IMR-90 (cell line): ENCODE data around the gene ZNF827. TPM values are rescaled to one million over a fixed set of nuclear protein-coding genes. Genes with fewer than 3 reads are reported as not detected.

Source experiments
- ATAC-seq: fragments of 200-7000 bp; cut with Tn5 transposase; 2 replicates; pipeline ENCODE4 v1.9.1; 2020; ENCODE audit warnings: low read depth, mild to moderate bottlenecking, moderate library complexity
- BruUV-seq: library from RNA; stranded (reverse); fragments of 400-500 nt; replicated peaks from 2 replicates; lab custom pipeline; 2021; lab: Mats Ljungman, UMichigan
- CTCF ChIA-PET: fragments of 300-600 bp; formaldehyde crosslinking; extraction: SDS; loops from one replicate; lab custom pipeline; 2021; ENCODE audit warnings: antibody characterized with exemption; lab: Yijun Ruan, JAX
- POLR2A ChIA-PET: fragments of 300-600 bp; sonication (Branson Sonifier 250); formaldehyde crosslinking; loops from one replicate; lab custom pipeline; 2022; ENCODE audit warnings: antibody characterized with exemption; ENCODE audit not compliant: unreplicated experiment; lab: Charles Lee
- DNase-seq: peaks from one replicate; pipeline ENCODE4 v3.0.0; 2013
- H2AFZ ChIP-seq: replicated peaks from 2 replicates; pipeline ENCODE3; 2013; ENCODE audit warnings: low read length, mild to moderate bottlenecking; ENCODE audit not compliant: poor library complexity
- H2AK5ac ChIP-seq: 2 replicates; pipeline ENCODE4 v1.6.1; 2013; ENCODE audit warnings: low read depth, low read length, inconsistent platforms
- H2AK9ac ChIP-seq: replicated peaks from 2 replicates; pipeline ENCODE3; 2013; ENCODE audit warnings: mild to moderate bottlenecking, low read depth, low read length, moderate library complexity; ENCODE audit not compliant: poor library complexity
- H2BK120ac ChIP-seq: 2 replicates; pipeline ENCODE4 v1.6.1; 2013; ENCODE audit warnings: low read depth, low read length, inconsistent platforms
- H2BK15ac ChIP-seq: 3 replicates; pipeline ENCODE4 v1.6.1; 2013; ENCODE audit warnings: low read depth, low read length, inconsistent platforms
- H2BK20ac ChIP-seq: 2 replicates; pipeline ENCODE4 v1.6.1; 2013; ENCODE audit warnings: low read depth, mild to moderate bottlenecking, inconsistent platforms, low read length, moderate library complexity
- H2BK5ac ChIP-seq: 2 replicates; pipeline ENCODE4 v1.6.1; 2013; ENCODE audit warnings: mild to moderate bottlenecking, low read depth, low read length, inconsistent platforms; ENCODE audit not compliant: poor library complexity, severe bottlenecking
- H3K14ac ChIP-seq: replicated peaks from 2 replicates; pipeline ENCODE4 v1.6.1; 2013; ENCODE audit warnings: low read depth, low read length, inconsistent platforms
- H3K18ac ChIP-seq: 2 replicates; pipeline ENCODE4 v1.6.1; 2013; ENCODE audit warnings: low read depth, low read length, control low read depth
- H3K23ac ChIP-seq: 2 replicates; pipeline ENCODE4 v1.6.1; 2013; ENCODE audit warnings: low read depth, low read length, inconsistent platforms
- H3K27ac ChIP-seq: 2 replicates; pipeline ENCODE4 v1.5.1; 2013; ENCODE audit warnings: mild to moderate bottlenecking, control low read depth, low read length; ENCODE audit not compliant: insufficient read depth
- H3K27me3 ChIP-seq: 2 replicates; pipeline ENCODE4 v1.6.1; 2013; ENCODE audit warnings: low read length; ENCODE audit not compliant: control insufficient read depth, insufficient read depth
- H3K36me3 ChIP-seq: 2 replicates; pipeline ENCODE4 v1.6.1; 2013; ENCODE audit warnings: low read length, mixed read lengths; ENCODE audit not compliant: control insufficient read depth, insufficient read depth
- H3K4ac ChIP-seq: 2 replicates; pipeline ENCODE4 v1.6.1; 2013; ENCODE audit warnings: low read depth, low read length, inconsistent platforms
- H3K4me1 ChIP-seq: 2 replicates; pipeline ENCODE4 v1.6.1; 2013; ENCODE audit warnings: low read length, mixed read lengths; ENCODE audit not compliant: control insufficient read depth, insufficient read depth
- H3K4me2 ChIP-seq: 2 replicates; pipeline ENCODE4 v1.6.1; 2013; ENCODE audit warnings: low read depth, mild to moderate bottlenecking, control low read depth, low read length, moderate library complexity
- H3K4me3 ChIP-seq: 2 replicates; pipeline ENCODE4 v1.5.1; 2013; ENCODE audit warnings: low read depth, mild to moderate bottlenecking, control low read depth, low read length, moderate library complexity; ENCODE audit not compliant: insufficient read depth
- H3K56ac ChIP-seq: 2 replicates; pipeline ENCODE4 v1.6.1; 2013; ENCODE audit warnings: low read length, inconsistent platforms; ENCODE audit not compliant: insufficient read depth; ENCODE audit errors: extremely low read depth
- H3K79me1 ChIP-seq, 2 experiments: 2 replicates each; pipeline ENCODE4 v1.6.1; 2013; ENCODE audit warnings: low read length in 2 of 2, inconsistent platforms in 1 of 2, low read depth in 1 of 2
- H3K9ac ChIP-seq: 2 replicates; pipeline ENCODE4 v1.6.1; 2013; ENCODE audit warnings: low read depth, low read length, control low read depth
- H3K9me1 ChIP-seq: 2 replicates; pipeline ENCODE4 v1.6.1; 2013; ENCODE audit warnings: low read length, inconsistent platforms; ENCODE audit not compliant: insufficient read depth
- H3K9me3 ChIP-seq: 2 replicates; pipeline ENCODE4 v1.6.1; 2013; ENCODE audit warnings: low read length; ENCODE audit not compliant: control insufficient read depth, insufficient read depth
- H4K20me1 ChIP-seq: 2 replicates; pipeline ENCODE4 v1.6.1; 2013; ENCODE audit warnings: low read length, inconsistent platforms; ENCODE audit not compliant: insufficient read depth
- H4K5ac ChIP-seq: 2 replicates; pipeline ENCODE4 v1.6.1; 2013; ENCODE audit warnings: mild to moderate bottlenecking, low read depth, low read length, control low read depth
- H4K8ac ChIP-seq, 2 experiments: 2 replicates each; pipeline ENCODE4 v1.6.1; 2013; ENCODE audit warnings: low read depth in 2 of 2, low read length in 2 of 2, control low read depth in 1 of 2, inconsistent platforms in 1 of 2
- H4K91ac ChIP-seq: 2 replicates; pipeline ENCODE4 v1.6.1; 2013; ENCODE audit warnings: low read depth, low read length, inconsistent platforms; ENCODE audit not compliant: insufficient read depth
- BHLHE40 ChIP-seq: fragments of 150-350 bp; IDR thresholded peaks from 2 replicates; pipeline ENCODE4 v1.6.1; 2016; ENCODE audit warnings: mild to moderate bottlenecking, low read depth, low read length
- CEBPB ChIP-seq: IDR thresholded peaks from 2 replicates; pipeline ENCODE4 v1.6.1; 2012; ENCODE audit warnings: low read depth, low read length, improper control_type of control experiment
- CHD1 ChIP-seq: IDR thresholded peaks from 2 replicates; pipeline ENCODE4 v1.6.1; 2012; ENCODE audit warnings: low read depth, low read length, improper control_type of control experiment
- CTCF ChIP-seq: conservative IDR thresholded peaks from 2 replicates; pipeline ENCODE4 v1.5.1; 2012; ENCODE audit warnings: mild to moderate bottlenecking, low read depth, low read length, improper control_type of control experiment
- ELK1 ChIP-seq: fragments of 150-350 bp; IDR thresholded peaks from 2 replicates; pipeline ENCODE4 v1.6.1; 2016; ENCODE audit warnings: low read depth, mild to moderate bottlenecking, low read length, moderate library complexity, borderline replicate concordance
- FOS ChIP-seq: fragments of 150-350 bp; IDR thresholded peaks from 2 replicates; pipeline ENCODE4 v1.6.1; 2016; ENCODE audit warnings: low read depth, low read length
- MAFK ChIP-seq: IDR thresholded peaks from 2 replicates; pipeline ENCODE4 v1.6.1; 2012; ENCODE audit warnings: low read depth, low read length, improper control_type of control experiment
- MAZ ChIP-seq: IDR thresholded peaks from 2 replicates; pipeline ENCODE4 v1.6.1; 2012; ENCODE audit warnings: low read depth, mild to moderate bottlenecking, low read length, improper control_type of control experiment, moderate library complexity, borderline replicate concordance
- MXI1 ChIP-seq: IDR thresholded peaks from 2 replicates; pipeline ENCODE4 v1.6.1; 2012; ENCODE audit warnings: low read depth, mild to moderate bottlenecking, low read length, moderate library complexity, borderline replicate concordance
- NFE2L2 ChIP-seq: fragments of 150-350 bp; IDR thresholded peaks from 2 replicates; pipeline ENCODE4 v1.6.1; 2016; ENCODE audit warnings: low read depth, mild to moderate bottlenecking, low read length
- POLR2A ChIP-seq: IDR thresholded peaks from 2 replicates; pipeline ENCODE4 v1.6.1; 2012; ENCODE audit warnings: mild to moderate bottlenecking, low read depth, low read length
- RAD21 ChIP-seq: IDR thresholded peaks from 2 replicates; pipeline ENCODE4 v1.6.1; 2012; ENCODE audit warnings: low read length, improper control_type of control experiment
- RCOR1 ChIP-seq: IDR thresholded peaks from 2 replicates; pipeline ENCODE4 v1.6.1; 2012; ENCODE audit warnings: mild to moderate bottlenecking, low read length, improper control_type of control experiment; ENCODE audit not compliant: insufficient replicate concordance
- RFX5 ChIP-seq: IDR thresholded peaks from 2 replicates; pipeline ENCODE4 v1.8.0; 2012; ENCODE audit warnings: low read depth, mild to moderate bottlenecking, low read length, moderate library complexity
- SMC3 ChIP-seq: fragments of 150-350 bp; IDR thresholded peaks from 2 replicates; pipeline ENCODE4 v1.6.1; 2016; ENCODE audit warnings: low read depth, mild to moderate bottlenecking, antibody characterized with exemption, low read length, moderate library complexity
- USF2 ChIP-seq: fragments of 150-350 bp; IDR thresholded peaks from 2 replicates; pipeline ENCODE4 v1.6.1; 2017; ENCODE audit warnings: mild to moderate bottlenecking, antibody characterized with exemption, low read length, low read depth
- WGBS, 2 experiments: methylation state at CpG; one replicate each; pipeline versions ENCODE4 v1.1.5 to v1.1.7; 2013; ENCODE audit warnings: missing lambda C conversion rate in 2 of 2; ENCODE audit not compliant: insufficient read length in 1 of 2; ENCODE audit errors: extremely low coverage in 2 of 2; 5-methylcytosine and 5-hydroxymethylcytosine counted together
- dilution Hi-C: fragments of 300-500 bp; cut with HindIII; formaldehyde crosslinking; loops from one replicate; pipeline ENCODE4 v1.14.3; 2018; ENCODE audit warnings: low sequenced_read_pairs; ENCODE audit not compliant: unreplicated experiment
- in situ Hi-C: fragments of 300-500 bp; cut with MboI; formaldehyde crosslinking; loops from 3 replicates; pipeline ENCODE4 v1.14.3; 2019; ENCODE audit warnings: low sequenced_read_pairs, inconsistent platforms, mixed read lengths
- intact Hi-C: fragments of 100-400 bp; cut with micrococcal nuclease; formaldehyde crosslinking; loops from 2 replicates; pipeline ENCODE4 v1.10.0; 2022
- polyA plus RNA-seq, 3 experiments: library from polyadenylated mRNA; depleted of rRNA; stranded (reverse); fragments of >200 nt; gene quantifications; 2 replicates each; pipeline ENCODE4 v1.2.3, GENCODE V29; 2012; ENCODE audit warnings: low replicate concordance in 1 of 3
- total RNA-seq: library from RNA; depleted of rRNA; stranded (reverse); fragments of >200 nt; gene quantifications from 2 replicates; pipeline ENCODE4 v1.2.3, GENCODE V29; 2012

The ZNF827 gene
- total and polyA plus RNA-seq, 2 of the 4 experiments (the other 2 are of a cell fraction): 6.6 to 31.7 TPM

GRCh38 chr4:145909281-145909715 lies 29.3 kb downstream of the ZNF827 start:
- no peak overlapping the region for H3K23ac ChIP-seq
- no peak overlapping the region for H2BK5ac ChIP-seq
- H3K27ac ChIP-seq: no peak overlapping the region
- no peaks in the 10 kb centered on the region for H3K9me3 ChIP-seq
- peaks cover 15% of the 10 kb centered on the region for H3K4me1 ChIP-seq
- no TSS peak for BruUV-seq
- peaks cover 15% of the 10 kb centered on the region for H3K9me1 ChIP-seq
- CTCF ChIA-PET: no interaction called here
- no peak overlapping the region for H3K14ac ChIP-seq
- no peak overlapping the region for H3K56ac ChIP-seq
- no peak for TF ChIP-seq MAZ
- no peak for TF ChIP-seq FOS
- no peak for TF ChIP-seq POLR2A
- no peak for TF ChIP-seq USF2
- TF ChIP-seq RCOR1: no peak
- TF ChIP-seq SMC3: no peak
- TF ChIP-seq CEBPB: no peak
- no peak for TF ChIP-seq CHD1
- no peak for TF ChIP-seq MAFK
- no peak for TF ChIP-seq RFX5
- TF ChIP-seq MXI1: no peak
- no peak for TF ChIP-seq BHLHE40
- no peak for TF ChIP-seq CTCF
- TF ChIP-seq NFE2L2: no peak
- no peak for TF ChIP-seq RAD21
- no peak for TF ChIP-seq ELK1
- H3K4me3 ChIP-seq: no peak overlapping the region
- no peak overlapping the region for H2BK20ac ChIP-seq
- H3K79me1 ChIP-seq: peaks cover 36 to 63% of the 10 kb centered on the region in 2 experiments
- H3K4ac ChIP-seq: no peak overlapping the region
- no peak overlapping the region for H2BK120ac ChIP-seq
- dilution Hi-C loops (no loop called here), intact Hi-C loops (no loop called here), in situ Hi-C loops (no loop called here)
- no peak overlapping the region for H3K18ac ChIP-seq
- no peak overlapping the region for H2AFZ ChIP-seq
- H4K20me1 ChIP-seq: peaks cover 24% of the 10 kb centered on the region
- no peak overlapping the region for H3K4me2 ChIP-seq
- no peak overlapping the region for H2AK5ac ChIP-seq
- no peak overlapping the region for H3K9ac ChIP-seq
- no peak for DNase-seq
- H3K36me3 ChIP-seq: no peaks in the 10 kb centered on the region
- POLR2A ChIA-PET: no interaction called here
- ATAC-seq: no peak
- no peak overlapping the region for H4K8ac ChIP-seq
- no peaks in the 10 kb centered on the region for H3K27me3 ChIP-seq
- no peak overlapping the region for H4K91ac ChIP-seq
- no CpG with 5 or more reads among the region's 7 CpGs for WGBS, 2 experiments
- no peak overlapping the region for H4K5ac ChIP-seq
- no peak overlapping the region for H2BK15ac ChIP-seq
- no peak overlapping the region for H2AK9ac ChIP-seq
